Measurements from ENCODE around the gene CDH20.

DNA sequence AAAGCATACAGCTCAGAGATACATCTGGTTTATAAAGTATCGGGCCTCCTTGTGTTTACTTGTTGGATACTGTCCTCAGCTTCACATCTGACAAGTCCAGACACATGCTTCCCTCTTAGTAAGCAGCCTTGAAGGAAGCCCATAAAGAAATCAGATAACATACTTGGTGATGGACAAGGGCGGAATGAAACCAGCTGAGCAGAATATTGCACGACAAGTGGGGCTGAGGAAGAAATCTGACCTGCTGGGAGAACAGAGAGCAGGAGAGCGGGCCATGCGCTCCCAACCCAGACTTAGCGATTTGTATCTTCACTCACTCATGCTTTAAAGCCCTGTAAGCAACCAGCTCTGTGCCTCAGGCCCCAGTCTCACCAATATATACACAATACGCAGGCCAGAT, 208.4 kb downstream of the CDH20 start:
- no peak for TF ChIP-seq EZH2phosphoT487 (IDR thresholded peaks at IDR 0.05; ENCODE audit: borderline replicate concordance, low read length)
- TF ChIP-seq, protein P1, sequence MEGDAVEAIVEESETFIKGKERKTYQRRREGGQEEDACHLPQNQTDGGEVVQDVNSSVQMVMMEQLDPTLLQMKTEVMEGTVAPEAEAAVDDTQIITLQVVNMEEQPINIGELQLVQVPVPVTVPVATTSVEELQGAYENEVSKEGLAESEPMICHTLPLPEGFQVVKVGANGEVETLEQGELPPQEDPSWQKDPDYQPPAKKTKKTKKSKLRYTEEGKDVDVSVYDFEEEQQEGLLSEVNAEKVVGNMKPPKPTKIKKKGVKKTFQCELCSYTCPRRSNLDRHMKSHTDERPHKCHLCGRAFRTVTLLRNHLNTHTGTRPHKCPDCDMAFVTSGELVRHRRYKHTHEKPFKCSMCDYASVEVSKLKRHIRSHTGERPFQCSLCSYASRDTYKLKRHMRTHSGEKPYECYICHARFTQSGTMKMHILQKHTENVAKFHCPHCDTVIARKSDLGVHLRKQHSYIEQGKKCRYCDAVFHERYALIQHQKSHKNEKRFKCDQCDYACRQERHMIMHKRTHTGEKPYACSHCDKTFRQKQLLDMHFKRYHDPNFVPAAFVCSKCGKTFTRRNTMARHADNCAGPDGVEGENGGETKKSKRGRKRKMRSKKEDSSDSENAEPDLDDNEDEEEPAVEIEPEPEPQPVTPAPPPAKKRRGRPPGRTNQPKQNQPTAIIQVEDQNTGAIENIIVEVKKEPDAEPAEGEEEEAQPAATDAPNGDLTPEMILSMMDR (conservative IDR thresholded peaks at IDR 0.05; ENCODE audit: low read depth, low read length) = no peak
- no peak for TF ChIP-seq EZH2 (IDR thresholded peaks at IDR 0.05; ENCODE audit: low read length, unreplicated experiment)
